GM13976 (cell line): ENCODE measurements around the gene GALP.

ENCODE experiments used
- DNase-seq: peaks from one replicate; pipeline ENCODE4 v3.0.0; 2012; ENCODE audit warnings: low spot score
- CTCF ChIP-seq: IDR thresholded peaks from 2 replicates; pipeline ENCODE4 v1.5.1; 2012; ENCODE audit warnings: borderline replicate concordance, mild to moderate bottlenecking; ENCODE audit not compliant: insufficient read depth; ENCODE audit errors: extremely low read depth, missing control alignments, control extremely low read depth
- in situ Hi-C: fragments of 300-500 bp; cut with MboI; formaldehyde crosslinking; loops from one replicate; pipeline ENCODE4 v1.12.0; 2022; ENCODE audit warnings: low sequenced_read_pairs, mixed read lengths, inconsistent platforms; ENCODE audit not compliant: unreplicated experiment

GALP gene

GRCh38 chr19:56156768-56157167 is 19.0 kb upstream of the GALP start:
- no peak for DNase-seq
- no peak for TF ChIP-seq CTCF
- in situ Hi-C loops = no loop called here

GRCh38 chr19:56158170-56158757 is 17.5 kb upstream of the GALP start:
- no peak for TF ChIP-seq CTCF
- DNase-seq = no peak
- in situ Hi-C loops = no loop called here

- DNase-seq = no peak
- in situ Hi-C loops = no loop called here
- TF ChIP-seq CTCF = no peak
These were observed 16.7 kb upstream of the GALP start for GRCh38 chr19:56159009-56159559.

- TF ChIP-seq CTCF = no peak
- no peak for DNase-seq
- in situ Hi-C loops = no loop called here
These were observed 16.1 kb upstream of the GALP start for GRCh38 chr19:56159622-56160271.

- TF ChIP-seq CTCF = no peak
- in situ Hi-C loops = no loop called here
- DNase-seq = no peak
These were observed 14.3 kb upstream of the GALP start for GRCh38 chr19:56161534-56161933.

GRCh38 chr19:56162258-56162657 is 13.6 kb upstream of the GALP start:
- in situ Hi-C loops = no loop called here
- DNase-seq = no peak
- no peak for TF ChIP-seq CTCF
